HL-60 (cell line): Measurements from ENCODE around the gene PPFIBP2.

Experiments
- SPI1 ChIP-seq: IDR thresholded peaks from 2 replicates; pipeline ENCODE4 v1.6.1; 2012; ENCODE audit warnings: low read depth, mild to moderate bottlenecking, borderline replicate concordance
- TF ChIP-seq, protein P1 (sequence below): IDR thresholded peaks from one replicate; pipeline ENCODE4 v1.5.1; 2011; ENCODE audit warnings: low read length, control low read depth, inconsistent platforms; ENCODE audit not compliant: insufficient read depth

DNA sequence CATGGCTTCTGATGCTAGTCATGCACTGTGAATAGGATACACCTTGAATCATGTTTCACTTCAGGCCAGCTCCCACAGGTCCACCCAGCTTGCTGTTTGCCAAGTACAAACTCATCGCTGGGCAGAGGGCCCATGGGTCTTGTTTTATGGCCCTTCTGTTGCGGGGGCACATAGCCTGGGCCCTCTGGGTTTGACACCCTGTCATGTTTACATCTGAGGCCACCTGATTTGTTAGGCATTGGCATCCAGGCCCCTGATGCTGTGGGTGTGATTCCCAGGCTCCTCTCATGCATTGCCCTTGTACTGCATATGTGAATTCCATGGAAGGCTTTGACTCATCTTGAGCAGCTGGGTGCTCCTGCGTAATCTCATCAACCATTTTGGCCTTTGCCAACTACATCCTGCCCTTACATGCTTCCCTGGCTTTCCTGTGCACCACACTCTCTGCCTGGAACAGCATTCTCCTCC lies 32.6 kb downstream of the PPFIBP2 start:
- TF ChIP-seq, protein P1, sequence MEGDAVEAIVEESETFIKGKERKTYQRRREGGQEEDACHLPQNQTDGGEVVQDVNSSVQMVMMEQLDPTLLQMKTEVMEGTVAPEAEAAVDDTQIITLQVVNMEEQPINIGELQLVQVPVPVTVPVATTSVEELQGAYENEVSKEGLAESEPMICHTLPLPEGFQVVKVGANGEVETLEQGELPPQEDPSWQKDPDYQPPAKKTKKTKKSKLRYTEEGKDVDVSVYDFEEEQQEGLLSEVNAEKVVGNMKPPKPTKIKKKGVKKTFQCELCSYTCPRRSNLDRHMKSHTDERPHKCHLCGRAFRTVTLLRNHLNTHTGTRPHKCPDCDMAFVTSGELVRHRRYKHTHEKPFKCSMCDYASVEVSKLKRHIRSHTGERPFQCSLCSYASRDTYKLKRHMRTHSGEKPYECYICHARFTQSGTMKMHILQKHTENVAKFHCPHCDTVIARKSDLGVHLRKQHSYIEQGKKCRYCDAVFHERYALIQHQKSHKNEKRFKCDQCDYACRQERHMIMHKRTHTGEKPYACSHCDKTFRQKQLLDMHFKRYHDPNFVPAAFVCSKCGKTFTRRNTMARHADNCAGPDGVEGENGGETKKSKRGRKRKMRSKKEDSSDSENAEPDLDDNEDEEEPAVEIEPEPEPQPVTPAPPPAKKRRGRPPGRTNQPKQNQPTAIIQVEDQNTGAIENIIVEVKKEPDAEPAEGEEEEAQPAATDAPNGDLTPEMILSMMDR = no peak
- no peak for TF ChIP-seq SPI1
